Ishikawa (cell line): Measurements from ENCODE around the gene FHIT.

Source experiments
- EGR1 ChIP-seq: IDR thresholded peaks from 2 replicates; pipeline ENCODE4 v1.6.1; 2012
- EP300 ChIP-seq: IDR thresholded peaks from 2 replicates; pipeline ENCODE4 v1.6.1; 2012; ENCODE audit warnings: borderline replicate concordance
- RAD21 ChIP-seq: IDR thresholded peaks from 2 replicates; pipeline ENCODE4 v1.6.1; 2012; ENCODE audit warnings: low read depth
- YY1 ChIP-seq: IDR thresholded peaks from 2 replicates; pipeline ENCODE4 v1.6.1; 2012; ENCODE audit warnings: low read depth
- TF ChIP-seq, protein P1 (sequence below): IDR thresholded peaks from 2 replicates; pipeline ENCODE4 v1.6.1; 2012; ENCODE audit warnings: low read depth, mild to moderate bottlenecking

DNA sequence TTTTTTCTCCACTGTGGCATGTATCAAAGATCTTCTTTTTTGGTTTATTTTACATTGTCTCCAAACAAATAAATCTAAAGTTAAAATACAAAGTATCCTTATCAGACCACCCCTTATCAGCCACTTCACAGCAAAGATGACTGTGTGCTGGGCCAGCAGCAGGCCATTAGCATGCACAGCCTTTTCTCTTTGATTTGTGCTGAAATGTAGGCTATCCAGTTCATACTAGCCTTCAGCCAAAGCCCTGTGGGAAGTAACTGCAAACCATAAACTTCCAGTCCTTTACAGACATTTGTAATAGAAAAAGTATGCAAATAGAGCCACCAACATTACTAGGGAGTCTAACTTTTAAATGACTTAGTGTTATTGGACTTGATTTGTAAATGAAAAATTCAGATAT, 816.3 kb downstream of the FHIT start:
- TF ChIP-seq EP300 (no peak), RAD21 (no peak), YY1 (no peak), EGR1 (no peak)
- TF ChIP-seq, protein P1, sequence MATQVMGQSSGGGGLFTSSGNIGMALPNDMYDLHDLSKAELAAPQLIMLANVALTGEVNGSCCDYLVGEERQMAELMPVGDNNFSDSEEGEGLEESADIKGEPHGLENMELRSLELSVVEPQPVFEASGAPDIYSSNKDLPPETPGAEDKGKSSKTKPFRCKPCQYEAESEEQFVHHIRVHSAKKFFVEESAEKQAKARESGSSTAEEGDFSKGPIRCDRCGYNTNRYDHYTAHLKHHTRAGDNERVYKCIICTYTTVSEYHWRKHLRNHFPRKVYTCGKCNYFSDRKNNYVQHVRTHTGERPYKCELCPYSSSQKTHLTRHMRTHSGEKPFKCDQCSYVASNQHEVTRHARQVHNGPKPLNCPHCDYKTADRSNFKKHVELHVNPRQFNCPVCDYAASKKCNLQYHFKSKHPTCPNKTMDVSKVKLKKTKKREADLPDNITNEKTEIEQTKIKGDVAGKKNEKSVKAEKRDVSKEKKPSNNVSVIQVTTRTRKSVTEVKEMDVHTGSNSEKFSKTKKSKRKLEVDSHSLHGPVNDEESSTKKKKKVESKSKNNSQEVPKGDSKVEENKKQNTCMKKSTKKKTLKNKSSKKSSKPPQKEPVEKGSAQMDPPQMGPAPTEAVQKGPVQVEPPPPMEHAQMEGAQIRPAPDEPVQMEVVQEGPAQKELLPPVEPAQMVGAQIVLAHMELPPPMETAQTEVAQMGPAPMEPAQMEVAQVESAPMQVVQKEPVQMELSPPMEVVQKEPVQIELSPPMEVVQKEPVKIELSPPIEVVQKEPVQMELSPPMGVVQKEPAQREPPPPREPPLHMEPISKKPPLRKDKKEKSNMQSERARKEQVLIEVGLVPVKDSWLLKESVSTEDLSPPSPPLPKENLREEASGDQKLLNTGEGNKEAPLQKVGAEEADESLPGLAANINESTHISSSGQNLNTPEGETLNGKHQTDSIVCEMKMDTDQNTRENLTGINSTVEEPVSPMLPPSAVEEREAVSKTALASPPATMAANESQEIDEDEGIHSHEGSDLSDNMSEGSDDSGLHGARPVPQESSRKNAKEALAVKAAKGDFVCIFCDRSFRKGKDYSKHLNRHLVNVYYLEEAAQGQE, result no peak
